Measurements from ENCODE around the gene CDH22.

Gene CDH22

GRCh38 chr20:46133886-46134654 is 174.2 kb downstream of the CDH22 start:
- DNase-seq: no peak

GRCh38 chr20:46132705-46133120 is 175.6 kb downstream of the CDH22 start:
- peak; percentile 86 for DNase-seq

- no peak for DNase-seq
These were observed 176.9 kb downstream of the CDH22 start for GRCh38 chr20:46131396-46131795.

- DNase-seq: peak; percentile 50
These were observed 177.8 kb downstream of the CDH22 start for GRCh38 chr20:46130534-46130933.

GRCh38 chr20:46129955-46130481 is 178.3 kb downstream of the CDH22 start:
- DNase-seq: peak; percentile 41

GRCh38 chr20:46128310-46129151 is 179.8 kb downstream of the CDH22 start:
- DNase-seq: peak; percentile 58

GRCh38 chr20:46127396-46128010 is 180.8 kb downstream of the CDH22 start:
- peak; percentile 6 for DNase-seq

GRCh38 chr20:46126440-46127056 is 181.8 kb downstream of the CDH22 start:
- DNase-seq: peak; percentile 19

All from activated effector memory CD4-positive, alpha-beta T cell treated with anti-CD3 and anti-CD28 coated beads, Interleukin-2, amount 50 U/mL, for 16 hours (primary cell).